Measurements from ENCODE around the gene PRRT4. TPM values are rescaled to one million over a fixed set of nuclear protein-coding genes. Genes with fewer than 3 reads are reported as not detected.

The PRRT4 gene
- total and polyA plus RNA-seq, 2 of the 13 experiments (the other 11 are each of a cell fraction or from before 2014, with no cell fraction given), result not detected

GRCh38 chr7:128409596-128410450, 48.3 kb upstream of the PRRT4 start, which contains the start of gene IMPDH1 (continued):
- TF ChIP-seq ZNF792 (CRISPR knock-in tag; IDR thresholded peaks at IDR 0.05), result no peak
- peak; percentile 46; the same call in 1 of the 2 replicates for TF ChIP-seq ZNF788 (CRISPR knock-in tag; IDR thresholded peaks at IDR 0.05; ENCODE audit: borderline replicate concordance)
- TF ChIP-seq KDM3A (CRISPR knock-in tag; IDR thresholded peaks at IDR 0.05; ENCODE audit: low read depth), result no peak
- TF ChIP-seq MLLT10 (CRISPR knock-in tag; IDR thresholded peaks at IDR 0.05), result no peak
- TF ChIP-seq MYNN (CRISPR knock-in tag; IDR thresholded peaks at IDR 0.05; ENCODE audit: low read depth), result peak; percentile 61; the same call in 1 of the 2 replicates
- TF ChIP-seq SOX13 (IDR thresholded peaks at IDR 0.05), result no peak
- no peak for TF ChIP-seq SOX13 (CRISPR knock-in tag; conservative IDR thresholded peaks at IDR 0.05 in 1 of 2, IDR thresholded peaks at IDR 0.05 in 1 of 2)
- peak; percentile 60 for TF ChIP-seq ERF (CRISPR knock-in tag; IDR thresholded peaks at IDR 0.05)
- TF ChIP-seq ZNF670 (CRISPR knock-in tag; IDR thresholded peaks at IDR 0.05; ENCODE audit: borderline replicate concordance), result no peak
- peak; percentile 39; the same call in 1 of the 2 replicates for TF ChIP-seq ZBED4 (CRISPR knock-in tag; IDR thresholded peaks at IDR 0.05; ENCODE audit: borderline replicate concordance)
- TF ChIP-seq, protein P1, sequence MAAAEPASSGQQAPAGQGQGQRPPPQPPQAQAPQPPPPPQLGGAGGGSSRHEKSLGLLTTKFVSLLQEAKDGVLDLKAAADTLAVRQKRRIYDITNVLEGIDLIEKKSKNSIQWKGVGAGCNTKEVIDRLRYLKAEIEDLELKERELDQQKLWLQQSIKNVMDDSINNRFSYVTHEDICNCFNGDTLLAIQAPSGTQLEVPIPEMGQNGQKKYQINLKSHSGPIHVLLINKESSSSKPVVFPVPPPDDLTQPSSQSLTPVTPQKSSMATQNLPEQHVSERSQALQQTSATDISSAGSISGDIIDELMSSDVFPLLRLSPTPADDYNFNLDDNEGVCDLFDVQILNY (CRISPR knock-in tag; conservative IDR thresholded peaks at IDR 0.05), result no peak
- TF ChIP-seq ZNF883 (CRISPR knock-in tag; IDR thresholded peaks at IDR 0.05; ENCODE audit: not compliant biosample characterization), result no peak
- TF ChIP-seq, protein P2, sequence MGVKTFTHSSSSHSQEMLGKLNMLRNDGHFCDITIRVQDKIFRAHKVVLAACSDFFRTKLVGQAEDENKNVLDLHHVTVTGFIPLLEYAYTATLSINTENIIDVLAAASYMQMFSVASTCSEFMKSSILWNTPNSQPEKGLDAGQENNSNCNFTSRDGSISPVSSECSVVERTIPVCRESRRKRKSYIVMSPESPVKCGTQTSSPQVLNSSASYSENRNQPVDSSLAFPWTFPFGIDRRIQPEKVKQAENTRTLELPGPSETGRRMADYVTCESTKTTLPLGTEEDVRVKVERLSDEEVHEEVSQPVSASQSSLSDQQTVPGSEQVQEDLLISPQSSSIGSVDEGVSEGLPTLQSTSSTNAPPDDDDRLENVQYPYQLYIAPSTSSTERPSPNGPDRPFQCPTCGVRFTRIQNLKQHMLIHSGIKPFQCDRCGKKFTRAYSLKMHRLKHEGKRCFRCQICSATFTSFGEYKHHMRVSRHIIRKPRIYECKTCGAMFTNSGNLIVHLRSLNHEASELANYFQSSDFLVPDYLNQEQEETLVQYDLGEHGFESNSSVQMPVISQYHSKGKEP (CRISPR knock-in tag; IDR thresholded peaks at IDR 0.05), result no peak
- no peak for TF ChIP-seq ZNF367 (CRISPR knock-in tag; IDR thresholded peaks at IDR 0.05; ENCODE audit: borderline replicate concordance)
- TF ChIP-seq, protein P3, sequence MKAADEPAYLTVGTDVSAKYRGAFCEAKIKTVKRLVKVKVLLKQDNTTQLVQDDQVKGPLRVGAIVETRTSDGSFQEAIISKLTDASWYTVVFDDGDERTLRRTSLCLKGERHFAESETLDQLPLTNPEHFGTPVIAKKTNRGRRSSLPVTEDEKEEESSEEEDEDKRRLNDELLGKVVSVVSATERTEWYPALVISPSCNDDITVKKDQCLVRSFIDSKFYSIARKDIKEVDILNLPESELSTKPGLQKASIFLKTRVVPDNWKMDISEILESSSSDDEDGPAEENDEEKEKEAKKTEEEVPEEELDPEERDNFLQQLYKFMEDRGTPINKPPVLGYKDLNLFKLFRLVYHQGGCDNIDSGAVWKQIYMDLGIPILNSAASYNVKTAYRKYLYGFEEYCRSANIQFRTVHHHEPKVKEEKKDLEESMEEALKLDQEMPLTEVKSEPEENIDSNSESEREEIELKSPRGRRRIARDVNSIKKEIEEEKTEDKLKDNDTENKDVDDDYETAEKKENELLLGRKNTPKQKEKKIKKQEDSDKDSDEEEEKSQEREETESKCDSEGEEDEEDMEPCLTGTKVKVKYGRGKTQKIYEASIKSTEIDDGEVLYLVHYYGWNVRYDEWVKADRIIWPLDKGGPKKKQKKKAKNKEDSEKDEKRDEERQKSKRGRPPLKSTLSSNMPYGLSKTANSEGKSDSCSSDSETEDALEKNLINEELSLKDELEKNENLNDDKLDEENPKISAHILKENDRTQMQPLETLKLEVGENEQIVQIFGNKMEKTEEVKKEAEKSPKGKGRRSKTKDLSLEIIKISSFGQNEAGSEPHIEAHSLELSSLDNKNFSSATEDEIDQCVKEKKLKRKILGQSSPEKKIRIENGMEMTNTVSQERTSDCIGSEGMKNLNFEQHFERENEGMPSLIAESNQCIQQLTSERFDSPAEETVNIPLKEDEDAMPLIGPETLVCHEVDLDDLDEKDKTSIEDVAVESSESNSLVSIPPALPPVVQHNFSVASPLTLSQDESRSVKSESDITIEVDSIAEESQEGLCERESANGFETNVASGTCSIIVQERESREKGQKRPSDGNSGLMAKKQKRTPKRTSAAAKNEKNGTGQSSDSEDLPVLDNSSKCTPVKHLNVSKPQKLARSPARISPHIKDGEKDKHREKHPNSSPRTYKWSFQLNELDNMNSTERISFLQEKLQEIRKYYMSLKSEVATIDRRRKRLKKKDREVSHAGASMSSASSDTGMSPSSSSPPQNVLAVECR (CRISPR knock-in tag; IDR thresholded peaks at IDR 0.05; ENCODE audit: borderline replicate concordance), result peak; percentile 41; the same call in 1 of the 2 replicates
- TF ChIP-seq TCF7L2 (IDR thresholded peaks at IDR 0.05; ENCODE audit: low read depth, low read length), result no peak
- TF ChIP-seq CREB1 (IDR thresholded peaks at IDR 0.05), result no peak
- no peak for TF ChIP-seq CREB1 (CRISPR knock-in tag; IDR thresholded peaks at IDR 0.05)
- TF ChIP-seq ZNF263 (CRISPR knock-in tag; IDR thresholded peaks at IDR 0.05), result no peak
- TF ChIP-seq DMAP1 (CRISPR knock-in tag; IDR thresholded peaks at IDR 0.05), result no peak

All from HepG2 (cell line).